Activated effector memory CD4-positive, alpha-beta T cell treated with anti-CD3 and anti-CD28 coated beads, Interleukin-2, amount 50 U/mL, for 16 hours (primary cell): Measurements from ENCODE around the gene MAMLD1.
"Not testable (repeated sequence)": the region's sequence is repeated elsewhere in the genome, so short reads cannot be mapped to it uniquely, and the experiment has no call there.

ENCODE experiments used
- DNase-seq: peaks from one replicate; pipeline ENCODE4 v3.0.0-alpha.2; 2020

MAMLD1 gene, protein sequence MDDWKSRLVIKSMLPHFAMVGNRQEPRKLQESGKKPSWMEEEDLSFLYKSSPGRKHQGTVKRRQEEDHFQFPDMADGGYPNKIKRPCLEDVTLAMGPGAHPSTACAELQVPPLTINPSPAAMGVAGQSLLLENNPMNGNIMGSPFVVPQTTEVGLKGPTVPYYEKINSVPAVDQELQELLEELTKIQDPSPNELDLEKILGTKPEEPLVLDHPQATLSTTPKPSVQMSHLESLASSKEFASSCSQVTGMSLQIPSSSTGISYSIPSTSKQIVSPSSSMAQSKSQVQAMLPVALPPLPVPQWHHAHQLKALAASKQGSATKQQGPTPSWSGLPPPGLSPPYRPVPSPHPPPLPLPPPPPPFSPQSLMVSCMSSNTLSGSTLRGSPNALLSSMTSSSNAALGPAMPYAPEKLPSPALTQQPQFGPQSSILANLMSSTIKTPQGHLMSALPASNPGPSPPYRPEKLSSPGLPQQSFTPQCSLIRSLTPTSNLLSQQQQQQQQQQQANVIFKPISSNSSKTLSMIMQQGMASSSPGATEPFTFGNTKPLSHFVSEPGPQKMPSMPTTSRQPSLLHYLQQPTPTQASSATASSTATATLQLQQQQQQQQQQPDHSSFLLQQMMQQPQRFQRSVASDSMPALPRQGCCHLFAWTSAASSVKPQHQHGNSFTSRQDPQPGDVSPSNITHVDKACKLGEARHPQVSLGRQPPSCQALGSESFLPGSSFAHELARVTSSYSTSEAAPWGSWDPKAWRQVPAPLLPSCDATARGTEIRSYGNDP

DNA sequence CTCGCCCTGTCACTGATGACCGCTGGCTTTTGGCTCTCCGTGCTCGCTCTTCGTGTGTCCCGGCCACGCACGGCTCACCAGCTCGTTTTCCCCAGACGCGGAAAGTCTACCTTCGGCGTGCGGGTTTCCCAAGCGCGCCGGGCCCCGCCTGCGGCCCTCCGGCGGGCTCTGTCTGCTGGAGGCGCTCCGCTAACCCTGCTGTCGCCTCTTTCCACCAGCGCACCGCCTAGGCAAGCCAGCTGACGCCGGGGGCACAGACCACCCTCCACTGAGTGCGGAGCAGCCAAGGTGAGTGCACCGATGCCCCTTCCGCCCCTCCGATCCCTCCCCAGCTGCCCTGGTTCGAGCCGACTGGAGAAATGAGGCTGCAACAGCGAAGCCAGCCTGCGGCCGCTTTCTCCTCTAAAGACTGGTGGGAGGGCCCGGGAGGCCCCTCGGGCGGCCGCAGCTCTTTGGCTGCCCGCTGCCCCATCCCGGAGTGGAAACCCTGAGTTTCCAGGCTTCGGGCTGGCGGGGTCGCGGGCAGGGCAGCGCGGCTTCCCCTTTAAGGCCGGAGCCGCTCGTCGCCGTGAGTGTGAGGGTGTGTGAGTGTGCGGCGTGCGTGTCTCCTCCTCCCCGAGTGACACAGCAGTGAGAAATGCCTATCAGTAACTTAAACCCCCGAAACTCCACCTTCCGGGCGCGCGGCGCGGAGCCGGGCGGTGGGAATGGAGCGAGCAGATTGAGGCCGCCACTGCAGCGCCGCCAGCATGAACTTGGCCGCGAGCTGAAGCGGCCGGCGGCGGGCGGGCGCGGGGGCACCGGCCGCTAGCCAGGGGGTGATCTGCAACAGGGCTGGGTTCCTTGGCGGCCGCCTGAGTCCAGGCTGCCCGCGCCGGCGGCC lies at the start of gene MAMLD1:
MAMLD1 (plus strand) TSS at position 719 of the 883 bp plus-strand sequence. CDS start 82,200 bp downstream, outside the sequence.
- DNase-seq = peak; percentile 86

DNA sequence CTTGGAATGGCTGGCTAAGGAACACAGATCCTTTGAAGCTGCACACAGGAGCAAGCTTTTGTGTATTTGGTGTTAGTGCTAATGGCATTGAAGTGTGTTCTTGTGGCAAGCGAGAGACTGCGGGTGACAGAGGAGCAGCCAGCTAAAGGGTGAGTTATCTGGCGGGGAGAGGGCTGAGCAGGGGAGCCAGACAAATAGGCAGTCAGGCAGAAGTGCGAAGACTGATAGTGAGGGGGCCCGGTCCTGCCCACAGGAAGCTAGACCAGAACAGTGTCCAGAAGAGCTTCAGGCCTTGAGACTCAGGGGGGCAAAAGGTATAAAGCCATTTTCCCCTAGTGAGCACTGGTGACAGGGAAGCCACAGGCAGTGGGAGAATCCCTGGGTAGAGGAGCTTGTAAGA lies 49.6 kb upstream of the MAMLD1 start:
- DNase-seq = no peak

DNA sequence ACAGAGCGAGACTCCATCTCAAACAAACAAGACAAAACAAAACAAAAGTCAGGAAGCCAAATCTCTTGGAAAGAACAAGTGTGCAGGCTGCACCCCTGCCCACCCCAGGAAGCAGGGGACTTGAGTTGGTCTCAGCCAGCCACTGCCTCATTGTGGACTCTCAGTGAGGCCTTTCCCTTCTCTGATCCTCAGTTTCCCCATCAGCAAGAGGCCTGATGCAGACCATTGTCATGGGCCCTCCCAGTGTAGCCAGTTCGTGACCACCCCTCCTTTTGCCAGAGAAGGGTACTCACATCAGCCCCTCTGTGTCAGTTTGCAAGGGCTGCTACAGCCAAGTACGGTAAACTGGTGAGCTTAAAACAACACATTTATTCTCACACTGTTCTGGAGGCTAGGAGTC lies 48.9 kb upstream of the MAMLD1 start:
- DNase-seq = no peak

DNA sequence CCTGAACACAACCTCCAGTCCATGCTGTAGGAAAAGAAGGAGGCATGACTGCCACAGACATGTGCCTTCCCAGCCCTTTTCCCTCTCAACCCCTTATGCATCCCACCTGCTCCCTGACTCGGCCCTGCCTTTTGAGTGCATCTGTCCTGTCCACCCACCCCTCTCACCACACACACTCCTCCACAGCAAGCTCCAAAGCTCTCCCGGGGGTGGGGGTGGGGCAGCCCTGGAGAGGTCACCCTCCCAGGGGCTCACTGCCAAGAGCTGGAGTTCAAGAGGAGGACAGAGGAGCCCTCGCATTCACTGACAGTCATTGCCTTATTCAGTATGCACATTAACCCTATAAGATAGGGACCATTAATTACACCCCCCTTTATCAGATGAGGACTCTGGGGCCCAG lies 46.6 kb upstream of the MAMLD1 start:
- no peak for DNase-seq

DNA sequence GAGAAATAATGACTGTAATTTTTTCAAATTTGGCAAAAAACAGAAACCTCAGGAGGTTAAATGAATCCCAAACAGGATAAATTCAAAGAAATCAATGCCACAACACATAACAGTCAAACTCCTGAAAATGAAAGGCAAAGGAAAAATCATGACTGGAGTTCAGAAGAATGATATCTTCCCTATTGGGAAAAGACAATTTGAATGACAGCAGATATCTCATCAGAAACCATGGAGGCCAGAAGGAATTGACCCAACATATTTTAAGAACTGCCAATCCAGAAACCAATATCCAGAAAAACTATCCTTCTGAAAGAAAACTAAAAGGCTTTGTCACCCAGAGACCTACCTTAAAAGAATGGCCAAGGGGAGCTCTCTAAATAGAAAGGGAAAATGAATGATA lies 40.1 kb upstream of the MAMLD1 start:
- no peak for DNase-seq

- DNase-seq = no peak
These were observed 38.9 kb upstream of the MAMLD1 start for GRCh38 chrX:150324035-150324728.

GRCh38 chrX:150324919-150325318 lies 38.2 kb upstream of the MAMLD1 start:
- no peak for DNase-seq

DNA sequence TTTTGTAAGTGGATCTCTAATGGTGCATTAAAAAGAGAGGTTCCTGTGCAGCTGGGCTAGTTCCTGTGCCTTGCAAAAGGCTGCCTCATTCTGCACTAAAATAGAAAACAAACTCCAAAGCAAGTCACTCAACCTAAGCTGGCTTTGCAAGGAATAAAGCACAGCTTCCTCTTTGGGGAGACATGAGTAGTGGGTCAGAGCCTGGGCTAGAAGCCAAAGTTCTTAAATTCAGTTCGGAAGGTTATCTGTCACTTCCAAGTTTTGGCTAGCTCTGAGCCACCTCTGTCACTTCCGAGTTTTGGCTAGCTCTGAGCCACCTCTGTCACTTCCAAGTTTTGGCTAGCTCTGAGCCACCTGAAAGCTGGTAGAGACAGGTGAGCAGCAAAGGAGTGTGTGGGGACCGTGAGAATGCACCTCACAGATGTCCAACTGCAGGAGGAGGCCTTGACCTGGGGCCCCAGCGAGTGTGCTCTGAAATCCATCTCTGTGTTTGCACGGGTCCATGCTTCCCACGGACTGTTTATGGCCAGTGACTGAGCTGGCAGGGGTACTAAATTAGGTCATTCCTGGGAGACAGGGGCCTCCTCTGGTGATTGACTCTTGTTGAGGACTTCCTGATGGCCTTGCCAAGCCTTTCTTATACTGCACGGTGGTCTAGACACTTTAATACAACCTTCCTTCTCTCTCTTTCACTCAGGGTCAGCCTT lies 36.4 kb upstream of the MAMLD1 start:
- no peak for DNase-seq

DNA sequence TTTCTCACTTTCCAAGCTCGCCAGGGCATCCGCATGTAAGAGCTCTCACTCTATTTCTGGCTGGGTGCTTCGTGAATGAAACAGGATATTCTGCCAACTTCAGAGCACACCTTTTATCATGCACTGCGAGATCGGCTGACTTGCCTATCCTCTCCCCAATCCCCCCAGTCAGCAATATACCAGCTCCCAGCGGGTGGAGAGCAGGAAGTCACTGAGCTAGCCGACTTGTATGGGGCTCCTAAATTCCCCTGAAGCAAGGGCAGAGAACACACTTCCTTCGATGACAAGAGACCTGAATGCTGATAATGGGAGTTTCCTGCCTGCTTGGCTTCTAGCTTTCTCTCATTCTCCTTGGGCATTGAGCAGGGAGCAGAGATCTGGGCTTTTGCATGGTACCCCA lies 33.8 kb upstream of the MAMLD1 start:
- no peak for DNase-seq

DNA sequence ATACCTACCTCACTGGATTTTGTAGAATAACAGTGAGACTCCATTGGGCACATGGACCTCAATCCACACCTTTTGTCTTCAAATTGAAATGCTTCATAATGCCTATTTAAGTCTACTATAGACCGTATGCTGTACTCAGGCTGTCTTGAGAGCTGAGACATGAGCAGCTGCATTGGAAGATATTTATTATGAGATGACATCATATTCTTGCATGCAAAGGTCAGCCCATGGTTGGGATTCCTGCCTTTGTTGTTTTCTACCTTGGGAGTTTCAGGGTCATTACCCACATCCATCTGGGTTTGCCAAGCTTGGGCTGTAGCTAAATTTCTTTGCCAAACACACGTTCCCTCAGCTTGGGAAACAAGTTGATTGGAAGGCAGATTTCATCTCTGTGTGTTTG lies 33.2 kb upstream of the MAMLD1 start:
- no peak for DNase-seq

GRCh38 chrX:150332023-150332422 lies 31.1 kb upstream of the MAMLD1 start:
- DNase-seq = no peak

GRCh38 chrX:150334100-150334499 lies 29.0 kb upstream of the MAMLD1 start:
- no peak for DNase-seq

GRCh38 chrX:150334981-150335380 lies 28.1 kb upstream of the MAMLD1 start:
- no peak for DNase-seq

DNA sequence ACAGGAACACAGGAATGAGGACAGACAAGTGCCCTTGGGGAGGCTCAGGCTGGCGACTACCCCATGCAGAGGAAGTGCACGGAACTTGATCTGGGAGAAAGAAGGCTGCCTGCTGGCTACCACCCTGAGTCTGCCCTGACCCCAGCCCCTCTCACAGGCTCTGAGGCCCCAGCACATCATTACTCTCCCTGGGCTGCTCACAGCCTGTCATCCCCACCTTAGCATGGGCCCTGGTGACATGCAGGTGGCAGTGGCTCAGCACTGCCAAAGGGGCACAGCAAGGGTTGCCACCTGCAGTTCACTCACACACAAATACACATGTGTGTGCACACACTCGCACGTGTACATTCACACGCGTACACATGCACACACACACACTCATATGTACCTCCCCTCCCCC lies 26.1 kb upstream of the MAMLD1 start:
- DNase-seq = no peak

DNA sequence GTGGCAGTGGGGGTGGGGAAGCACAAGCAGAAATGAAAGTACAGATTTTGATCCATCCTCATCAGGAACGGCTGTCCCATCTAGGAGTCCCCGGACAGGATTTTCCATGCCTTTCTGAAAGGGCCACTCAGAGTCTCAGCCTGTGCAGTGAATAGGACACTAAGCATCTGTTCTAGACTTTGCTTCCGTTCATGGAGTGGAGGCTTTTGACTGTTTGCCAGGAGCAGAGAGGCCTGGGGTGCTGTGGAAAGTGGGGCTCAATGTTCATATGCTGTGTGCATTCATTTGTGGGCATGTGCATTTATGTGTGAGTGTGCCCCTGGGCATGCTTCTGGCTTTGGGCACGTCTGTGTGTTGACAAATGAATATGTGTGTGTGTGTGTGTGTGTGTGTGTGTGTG lies 25.6 kb upstream of the MAMLD1 start:
- DNase-seq = no peak

GRCh38 chrX:150338615-150339014 lies 24.5 kb upstream of the MAMLD1 start:
- no peak for DNase-seq

GRCh38 chrX:150339736-150340135 lies 23.4 kb upstream of the MAMLD1 start:
- no peak for DNase-seq

DNA sequence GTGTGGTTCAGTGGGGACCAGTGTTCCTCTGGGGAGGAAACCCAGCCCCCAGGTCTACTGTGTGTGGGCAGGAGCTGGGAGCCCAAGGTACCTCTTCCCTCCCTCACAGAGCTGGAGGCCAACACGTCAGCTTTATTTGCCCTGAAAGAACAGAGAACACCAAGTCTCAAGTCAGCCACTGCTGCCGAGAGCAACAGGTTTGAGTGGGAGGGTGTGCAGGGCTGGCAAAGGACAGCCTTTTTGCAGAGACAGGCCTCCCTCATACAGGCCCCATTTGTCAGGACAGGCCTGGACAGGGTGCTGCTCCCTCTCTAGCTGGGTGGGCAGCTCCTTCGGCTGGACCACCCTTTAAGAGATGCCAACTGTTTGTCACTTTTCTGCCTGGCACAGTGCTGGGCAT lies 22.8 kb upstream of the MAMLD1 start:
- not testable (repeated sequence) for DNase-seq

- no peak for DNase-seq
These were observed 15.6 kb upstream of the MAMLD1 start for GRCh38 chrX:150347471-150347870.

DNA sequence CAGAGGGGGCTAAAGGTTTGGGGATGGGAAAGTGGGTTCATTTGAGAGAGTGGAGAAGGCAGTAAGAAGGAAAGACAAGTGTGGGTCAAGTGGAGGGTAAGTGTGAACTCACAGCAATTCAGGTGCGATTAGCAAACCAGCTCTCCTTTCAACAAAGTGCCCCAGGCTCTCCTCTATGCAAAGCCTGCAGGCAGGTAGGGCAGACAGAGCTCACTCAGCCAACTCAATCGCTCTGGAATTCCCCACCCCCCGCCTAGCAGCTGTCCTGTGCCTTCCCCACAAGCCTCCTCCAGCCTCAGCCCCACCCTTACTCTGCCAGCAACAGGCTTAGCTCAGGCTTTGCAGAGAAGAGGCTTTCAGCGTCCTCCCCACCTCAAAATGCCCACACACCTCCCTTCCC lies 14.8 kb upstream of the MAMLD1 start:
- DNase-seq = no peak

DNA sequence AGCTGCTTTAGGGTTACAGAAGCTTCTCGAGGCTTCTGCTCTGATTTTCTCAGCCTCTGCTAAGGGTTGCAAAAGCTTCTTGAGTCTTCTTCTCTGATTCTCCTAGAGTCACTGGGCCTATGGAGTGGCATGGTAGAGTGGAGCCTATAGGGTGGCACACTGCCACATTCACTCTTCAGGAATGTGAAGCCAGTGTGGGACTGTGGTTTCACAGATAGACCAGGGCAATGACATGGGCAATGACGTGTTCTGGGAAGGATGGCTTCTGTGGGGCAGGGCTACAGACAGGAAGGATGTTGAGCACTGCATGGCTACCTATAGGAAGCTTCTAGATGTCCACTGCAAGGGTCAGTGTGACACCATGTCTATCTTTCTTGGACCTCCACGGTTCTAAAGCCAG lies 11.0 kb upstream of the MAMLD1 start:
- no peak for DNase-seq

GRCh38 chrX:150352581-150352980 lies 10.5 kb upstream of the MAMLD1 start:
- no peak for DNase-seq
